Esophagus squamous epithelium (tissue), 5 donors: ENCODE measurements around the gene CLIP4. TPM values are rescaled to one million over a fixed set of nuclear protein-coding genes. Genes with fewer than 3 reads are reported as not detected.

Source experiments
- DNase-seq: peaks from one replicate; lab custom pipeline; 2025; lab: John Stamatoyannopoulos, UW
- H3K27ac ChIP-seq, 4 donors: fragments of 200-600 bp; sonication (generic); one replicate each; pipeline ENCODE4 v1.5.1; 2016 to 2019; ENCODE audit warnings: mild to moderate bottlenecking in 1 of 4
- H3K27me3 ChIP-seq, 4 donors: fragments of 200-600 bp; sonication (generic); 1 replicate in 3 of 4; 2 replicates in 1 of 4; pipeline versions ENCODE4 v1.5.1 to v1.6.0; 2017 to 2021; ENCODE audit warnings: antibody characterized with exemption in 1 of 4
- H3K36me3 ChIP-seq, 3 donors: fragments of 200-600 bp; sonication (generic); one replicate each; pipeline ENCODE4 v1.5.1; 2016 to 2019
- H3K4me1 ChIP-seq, 3 donors: fragments of 200-600 bp; sonication (generic); one replicate each; pipeline ENCODE4 v1.5.1; 2017 to 2019
- H3K4me3 ChIP-seq, 4 donors: fragments of 200-600 bp; sonication (generic); 1 replicate in 3 of 4; 2 replicates in 1 of 4; pipeline ENCODE4 v1.5.1; 2016 to 2019; ENCODE audit warnings: mild to moderate bottlenecking in 2 of 4, moderate library complexity in 1 of 4
- H3K9me3 ChIP-seq, 3 donors: fragments of 200-600 bp; sonication (generic); one replicate each; pipeline ENCODE4 v1.5.1; 2016 to 2019
- POLR2A ChIP-seq, 4 donors: fragments of 450-650 bp; IDR thresholded peaks; one replicate each; pipeline ENCODE4 v1.6.1; 2017; ENCODE audit warnings: antibody characterized with exemption in 4 of 4, mild to moderate bottlenecking in 4 of 4, moderate library complexity in 3 of 4
- WGBS, 2 donors: methylation state at CpG; one replicate each; pipeline ENCODE4 v1.1.5; 2018; 5-methylcytosine and 5-hydroxymethylcytosine counted together
- intact Hi-C: fragments of 100-400 bp; cut with DNase I; formaldehyde crosslinking; loops from one replicate; pipeline ENCODE4 v1.15.0; 2022
- total RNA-seq, 4 donors: library from RNA; depleted of rRNA; stranded (reverse); fragments of >200 nt; gene quantifications; one replicate each; pipeline ENCODE4 v1.1.0, GENCODE V29; 2016
- TF ChIP-seq, protein P1 (sequence below), 6 experiments: fragments of 450-650 bp in 4 of 6; fragments of 200-600 bp in 2 of 6; sonication (generic) in 2 of 6; IDR thresholded peaks; one replicate each; pipeline ENCODE4 v1.5.1; 2016 to 2019; ENCODE audit warnings: antibody characterized with exemption in 6 of 6, mild to moderate bottlenecking in 4 of 6, moderate library complexity in 4 of 6
- donor health status: DM: yes; HTN: yes; CAD: no.

CLIP4 gene
- total RNA-seq, 4 donors from 2014 or later, result 39.7 to 85.3 (median 46.5) TPM

GRCh38 chr2:29073933-29074332 lies 41.3 kb upstream of the CLIP4 start:
- Histone ChIP-seq H3K9me3 (no peaks in the 10 kb centered on the region), H3K27ac (peak overlapping the region in 3 of 4 donors; percentile 12 to 42 (median 21)), H3K36me3 (no peaks in the 10 kb centered on the region), H3K27me3 (no peaks in the 10 kb centered on the region), H3K4me1 (peaks cover 0 to 11% (median 0%) of the 10 kb centered on the region in 3 donors), H3K4me3 (no peak overlapping the region)
- WGBS, 2 donors, result 77 to 93% methylated on average over 4 of the region's 4 CpGs
- intact Hi-C loops, result no loop called here
- DNase-seq, result no peak
- TF ChIP-seq, protein P1, sequence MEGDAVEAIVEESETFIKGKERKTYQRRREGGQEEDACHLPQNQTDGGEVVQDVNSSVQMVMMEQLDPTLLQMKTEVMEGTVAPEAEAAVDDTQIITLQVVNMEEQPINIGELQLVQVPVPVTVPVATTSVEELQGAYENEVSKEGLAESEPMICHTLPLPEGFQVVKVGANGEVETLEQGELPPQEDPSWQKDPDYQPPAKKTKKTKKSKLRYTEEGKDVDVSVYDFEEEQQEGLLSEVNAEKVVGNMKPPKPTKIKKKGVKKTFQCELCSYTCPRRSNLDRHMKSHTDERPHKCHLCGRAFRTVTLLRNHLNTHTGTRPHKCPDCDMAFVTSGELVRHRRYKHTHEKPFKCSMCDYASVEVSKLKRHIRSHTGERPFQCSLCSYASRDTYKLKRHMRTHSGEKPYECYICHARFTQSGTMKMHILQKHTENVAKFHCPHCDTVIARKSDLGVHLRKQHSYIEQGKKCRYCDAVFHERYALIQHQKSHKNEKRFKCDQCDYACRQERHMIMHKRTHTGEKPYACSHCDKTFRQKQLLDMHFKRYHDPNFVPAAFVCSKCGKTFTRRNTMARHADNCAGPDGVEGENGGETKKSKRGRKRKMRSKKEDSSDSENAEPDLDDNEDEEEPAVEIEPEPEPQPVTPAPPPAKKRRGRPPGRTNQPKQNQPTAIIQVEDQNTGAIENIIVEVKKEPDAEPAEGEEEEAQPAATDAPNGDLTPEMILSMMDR (IDR thresholded peaks at IDR 0.05), result no peak
- no peak for TF ChIP-seq POLR2A (IDR thresholded peaks at IDR 0.05)

GRCh38 chr2:29074411-29074810 lies 40.8 kb upstream of the CLIP4 start, which contains the start of gene PCARE:
TSS of gene PCARE (minus strand) at chr2:29074523. CDS start at chr2:29074261, 262 bp downstream.
- H3K9me3 ChIP-seq, result peaks cover 0 to 2% (median 0%) of the 10 kb centered on the region in 3 donors
- TF ChIP-seq POLR2A (IDR thresholded peaks at IDR 0.05), result no peak
- TF ChIP-seq, protein P1 (IDR thresholded peaks at IDR 0.05), result no peak
- H3K4me3 ChIP-seq, result no peak within 1 kb of the TSS
- H3K36me3 ChIP-seq, result no peaks in the 10 kb centered on the region
- H3K27me3 ChIP-seq, result no peaks in the 10 kb centered on the region
- no peak for DNase-seq
- intact Hi-C loops, result no loop called here
- peak within 1 kb of the TSS in 3 of 4 donors; percentile 42 to 52 (median 46) for H3K27ac ChIP-seq
- 86 to 91% methylated on average over 4 to 8 of the region's 8 CpGs for WGBS, 2 donors
- peaks cover 0 to 9% (median 0%) of the 10 kb centered on the region in 3 donors for H3K4me1 ChIP-seq

- Histone ChIP-seq H3K36me3 (no peaks in the 10 kb centered on the region), H3K27me3 (no peaks in the 10 kb centered on the region), H3K4me3 (no peak overlapping the region), H3K27ac (peak overlapping the region in 2 of 4 donors; percentile 10 to 46), H3K4me1 (peaks cover 0 to 9% (median 0%) of the 10 kb centered on the region in 3 donors), H3K9me3 (peaks cover 0 to 19% (median 4%) of the 10 kb centered on the region in 3 donors)
- intact Hi-C loops, result no loop called here
- no peak for TF ChIP-seq POLR2A (IDR thresholded peaks at IDR 0.05)
- TF ChIP-seq, protein P1 (IDR thresholded peaks at IDR 0.05), result no peak
- WGBS, 2 donors, result 42 to 66% methylated on average over 10 to 14 of the region's 14 CpGs
- DNase-seq, result no peak
Observed at GRCh38 chr2:29075894-29076705, 39.1 kb upstream of the CLIP4 start.

GRCh38 chr2:29079887-29080286 lies 35.3 kb upstream of the CLIP4 start:
- H3K9me3 ChIP-seq, result peaks cover 0 to 19% (median 4%) of the 10 kb centered on the region in 3 donors
- no peaks in the 10 kb centered on the region for H3K27me3 ChIP-seq
- DNase-seq, result no peak
- H3K27ac ChIP-seq, result no peak overlapping the region
- no peaks in the 10 kb centered on the region for H3K36me3 ChIP-seq
- no peak overlapping the region for H3K4me3 ChIP-seq
- H3K4me1 ChIP-seq, result peaks cover 0 to 9% (median 0%) of the 10 kb centered on the region in 3 donors
- intact Hi-C loops, result no loop called here
- TF ChIP-seq POLR2A (IDR thresholded peaks at IDR 0.05), result no peak
- TF ChIP-seq, protein P1 (IDR thresholded peaks at IDR 0.05), result no peak
- WGBS, 2 donors, result no CpG with 5 or more reads among the region's 7 CpGs
